HepG2 (cell line): Measurements from ENCODE around the gene CDC123. TPM values are rescaled to one million over a fixed set of nuclear protein-coding genes. Genes with fewer than 3 reads are reported as not detected.

Experiments
- ATAC-seq: fragments of 200-7000 bp; cut with Tn5 transposase; 3 replicates; pipeline ENCODE4 v1.9.1; 2020; ENCODE audit warnings: mild to moderate bottlenecking, moderate library complexity
- BruUV-seq: library from RNA; stranded (reverse); fragments of 400-500 nt; replicated peaks from 2 replicates; lab custom pipeline; 2021; lab: Mats Ljungman, UMichigan
- CTCF ChIA-PET: fragments of 300-600 bp; formaldehyde crosslinking; extraction: SDS; loops from one replicate; lab custom pipeline; 2021; ENCODE audit warnings: low total read pairs, inconsistent platforms, low intra/inter-chr PET ratio; lab: Yijun Ruan, JAX
- POLR2A ChIA-PET: fragments of 350-600 bp; sonication (Branson Sonifier 250); formaldehyde crosslinking; loops from one replicate; lab custom pipeline; 2020; ENCODE audit warnings: antibody characterized with exemption, inconsistent platforms; lab: Yijun Ruan, JAX
- DNase-seq: peaks from one replicate; pipeline ENCODE4 v3.0.0-alpha.2; 2015; ENCODE audit warnings: low spot score
- FAIRE-seq: peaks from 3 replicates; lab custom pipeline; 2011; peaks lifted over from hg19 to GRCh38; lab: Jason Lieb, UNC
- H2AFZ ChIP-seq: one replicate; pipeline ENCODE4 v1.6.1; 2011; ENCODE audit warnings: low read length, inconsistent platforms
- H3K27ac ChIP-seq: fragments of 300-600 bp; 3 replicates; pipeline ENCODE4 v1.8.0; 2011; ENCODE audit warnings: mixed run types, mild to moderate bottlenecking, mixed read lengths, low read length, inconsistent platforms; ENCODE audit not compliant: insufficient read depth; ENCODE audit errors: extremely low read length
- H3K27me3 ChIP-seq, 2 experiments: fragments of 200-600 bp in 1 of 2; 2 replicates in 1 of 2; 3 replicates in 1 of 2; pipeline versions ENCODE4 v1.6.0 to v1.8.0; 2011; ENCODE audit warnings: low read length in 2 of 2, mild to moderate bottlenecking in 2 of 2, moderate library complexity in 2 of 2, inconsistent platforms in 1 of 2; ENCODE audit not compliant: insufficient read depth in 2 of 2, control insufficient read depth in 1 of 2
- H3K36me3 ChIP-seq, 2 experiments: fragments of 200-600 bp in 1 of 2; replicated peaks in 1 of 2; 2 replicates in 1 of 2; 3 replicates in 1 of 2; pipeline versions ENCODE4 v1.5.1 to v1.8.0; 2011; ENCODE audit warnings: low read length in 2 of 2, inconsistent platforms in 1 of 2; ENCODE audit not compliant: insufficient read depth in 2 of 2, control insufficient read depth in 1 of 2
- H3K4me1 ChIP-seq: 2 replicates; pipeline ENCODE4 v1.5.1; 2012; ENCODE audit warnings: low read length, inconsistent platforms; ENCODE audit not compliant: insufficient read depth
- H3K4me2 ChIP-seq: 2 replicates; pipeline ENCODE4 v1.6.0; 2011; ENCODE audit warnings: low read depth, low read length, inconsistent platforms
- H3K4me3 ChIP-seq, 3 experiments: fragments of 200-600 bp in 1 of 3; sonication (generic), shearing (Covaris generic) in 1 of 3; replicated peaks in 1 of 3; 2 replicates each; pipeline ENCODE4 v1.5.1; 2011 to 2016; ENCODE audit warnings: low read length in 3 of 3, inconsistent platforms in 2 of 3, low read depth in 2 of 3, mild to moderate bottlenecking in 2 of 3, control low read depth in 1 of 3, mixed read lengths in 1 of 3; ENCODE audit not compliant: insufficient read depth in 1 of 3
- H3K79me2 ChIP-seq: one replicate; pipeline ENCODE4 v1.6.1; 2011; ENCODE audit warnings: low read length, inconsistent platforms; ENCODE audit not compliant: insufficient read depth
- H3K9ac ChIP-seq: 2 replicates; pipeline ENCODE4 v1.6.0; 2011; ENCODE audit warnings: mild to moderate bottlenecking, low read depth, low read length, inconsistent platforms; ENCODE audit not compliant: insufficient read depth
- H3K9me3 ChIP-seq: 2 replicates; pipeline ENCODE4 v1.5.1; 2012; ENCODE audit warnings: mild to moderate bottlenecking, low read length
- H4K20me1 ChIP-seq: 2 replicates; pipeline ENCODE4 v1.6.0; 2011; ENCODE audit warnings: inconsistent platforms, mild to moderate bottlenecking, low read length, moderate library complexity; ENCODE audit not compliant: insufficient read depth
- ASH2L ChIP-seq: fragments of 300-600, 200-600 bp; sonication (generic); IDR thresholded peaks from 2 replicates; pipeline ENCODE4 v1.7.0; 2017; ENCODE audit warnings: low read depth, mild to moderate bottlenecking, moderate library complexity, mixed read lengths, low read length; ENCODE audit not compliant: insufficient read length
- ATF7 ChIP-seq, 2 experiments: fragments of 450-650 bp in 1 of 2; sonication (generic) in 1 of 2; formaldehyde crosslinking in 1 of 2; IDR thresholded peaks; 2 replicates each; pipeline versions ENCODE4 v1.4.0 to v1.6.1; 2016 to 2020; ENCODE audit warnings: antibody characterized with exemption in 1 of 2, mild to moderate bottlenecking in 1 of 2, missing genetic modification reagents in 1 of 2
- DPF2 ChIP-seq: sonication (generic); formaldehyde crosslinking; IDR thresholded peaks from 2 replicates; pipeline ENCODE4 v1.4.0; 2020; ENCODE audit warnings: mild to moderate bottlenecking, low read depth, missing genetic modification reagents, borderline replicate concordance
- HES4 ChIP-seq: sonication (generic); formaldehyde crosslinking; IDR thresholded peaks from 2 replicates; pipeline ENCODE4 v1.9.0; 2021; ENCODE audit warnings: mild to moderate bottlenecking, missing genetic modification reagents, borderline replicate concordance
- HOXA3 ChIP-seq: sonication (generic); formaldehyde crosslinking; IDR thresholded peaks from 2 replicates; pipeline ENCODE4 v1.5.0; 2020; ENCODE audit warnings: missing genetic modification reagents
- JARID2 ChIP-seq: sonication (generic); formaldehyde crosslinking; IDR thresholded peaks from 2 replicates; pipeline ENCODE4 v1.8.1; 2023; ENCODE audit warnings: missing genetic modification reagents, inconsistent platforms; ENCODE audit not compliant: insufficient replicate concordance
- KAT8 ChIP-seq: IDR thresholded peaks from 2 replicates; pipeline ENCODE4 v1.6.1; 2016; ENCODE audit warnings: missing genetic modification reagents, missing compliant biosample characterization
- KDM5A ChIP-seq: fragments of 200-600 bp; sonication (generic); IDR thresholded peaks from 2 replicates; pipeline ENCODE4 v1.7.0; 2018; ENCODE audit warnings: antibody characterized with exemption, mild to moderate bottlenecking, low read length, borderline replicate concordance
- MXD1 ChIP-seq: sonication (generic); formaldehyde crosslinking; IDR thresholded peaks from 2 replicates; pipeline ENCODE4 v1.4.0; 2020; ENCODE audit warnings: mild to moderate bottlenecking, missing genetic modification reagents
- NR1H2 ChIP-seq: sonication (generic); formaldehyde crosslinking; IDR thresholded peaks from 2 replicates; pipeline ENCODE4 v1.8.1; 2022; ENCODE audit warnings: low read depth, missing genetic modification reagents, borderline replicate concordance
- PAWR ChIP-seq: sonication (generic); formaldehyde crosslinking; IDR thresholded peaks from 2 replicates; pipeline ENCODE4 v1.4.0; 2020; ENCODE audit warnings: missing genetic modification reagents, mild to moderate bottlenecking, borderline replicate concordance
- SMAD1 ChIP-seq: sonication (generic); formaldehyde crosslinking; IDR thresholded peaks from 2 replicates; pipeline ENCODE4 v1.4.0; 2020; ENCODE audit warnings: missing genetic modification reagents, low read depth, mild to moderate bottlenecking, borderline replicate concordance
- TBL1XR1 ChIP-seq: fragments of 150-350 bp; IDR thresholded peaks from 2 replicates; pipeline ENCODE4 v1.6.1; 2014; ENCODE audit warnings: borderline replicate concordance, low read length; ENCODE audit not compliant: partially characterized antibody
- ZNF12 ChIP-seq: sonication (generic); formaldehyde crosslinking; IDR thresholded peaks from 2 replicates; pipeline ENCODE4 v1.5.0; 2020; ENCODE audit warnings: missing genetic modification reagents
- ZNF749 ChIP-seq: sonication (generic); formaldehyde crosslinking; IDR thresholded peaks from 2 replicates; pipeline ENCODE4 v1.8.0; 2022; ENCODE audit warnings: mild to moderate bottlenecking, missing genetic modification reagents, moderate library complexity, borderline replicate concordance
- ZNF772 ChIP-seq: sonication (generic); formaldehyde crosslinking; IDR thresholded peaks from 2 replicates; pipeline ENCODE4 v1.5.0; 2020; ENCODE audit warnings: mild to moderate bottlenecking, missing genetic modification reagents
- ZSCAN22 ChIP-seq: sonication (generic); formaldehyde crosslinking; IDR thresholded peaks from 2 replicates; pipeline ENCODE4 v1.4.0; 2020; ENCODE audit warnings: mild to moderate bottlenecking, missing genetic modification reagents
- ZZZ3 ChIP-seq: sonication (generic); formaldehyde crosslinking; IDR thresholded peaks from 2 replicates; pipeline ENCODE4 v1.4.0; 2020; ENCODE audit warnings: missing genetic modification reagents, mild to moderate bottlenecking, borderline replicate concordance
- WGBS: methylation state at CpG from one replicate; pipeline ENCODE4 v1.1.6; 2017; ENCODE audit warnings: low lambda C conversion rate; 5-methylcytosine and 5-hydroxymethylcytosine counted together
- in situ Hi-C: cut with HindIII; loops from 2 replicates; pipeline ENCODE4 v1.10.0; 2017; ENCODE audit warnings: low pct_unique_long_range_greater_than_20kb; ENCODE audit not compliant: extremely low pct_ligation_motif_present
- intact Hi-C: fragments of 100-400 bp; cut with micrococcal nuclease; formaldehyde crosslinking; loops from one replicate; pipeline ENCODE4 v1.10.0; 2022; ENCODE audit not compliant: unreplicated experiment
- polyA plus RNA-seq, 8 experiments: library from polyadenylated mRNA; depleted of rRNA in 3 of 8; stranded (reverse) in 7 of 8; unstranded in 1 of 8; fragments of >200 nt; fragmentation: Illumina TruSeq in 4 of 8; extraction: Trizol in 4 of 8; gene quantifications; 2 replicates each; pipeline versions ENCODE4 v1.2.1 to v1.2.3, GENCODE V29; 2011 to 2016; ENCODE audit warnings: low read depth in 4 of 8, missing spikeins in 1 of 8, mixed read lengths in 1 of 8; ENCODE audit not compliant: insufficient read depth in 1 of 8
- total RNA-seq, 5 experiments: library from RNA; depleted of rRNA; stranded (reverse); fragments of >200 nt; fragmentation: Illumina TruSeq; extraction: Trizol; gene quantifications; 2 replicates each; pipeline ENCODE4 v1.2.3, GENCODE V29; 2016; ENCODE audit warnings: low read depth in 1 of 5
- TF ChIP-seq, protein P1 (sequence below): fragments of 450-650 bp; IDR thresholded peaks from 2 replicates; pipeline ENCODE4 v1.6.1; 2017
- TF ChIP-seq, protein P2 (sequence below): sonication (generic); formaldehyde crosslinking; IDR thresholded peaks from 2 replicates; pipeline ENCODE4 v1.4.0; 2020; ENCODE audit warnings: missing genetic modification reagents, borderline replicate concordance

The CDC123 gene
- total and polyA plus RNA-seq, 2 of the 13 experiments (the other 11 are each of a cell fraction or from before 2014, with no cell fraction given), result 63.3 to 153 TPM

DNA sequence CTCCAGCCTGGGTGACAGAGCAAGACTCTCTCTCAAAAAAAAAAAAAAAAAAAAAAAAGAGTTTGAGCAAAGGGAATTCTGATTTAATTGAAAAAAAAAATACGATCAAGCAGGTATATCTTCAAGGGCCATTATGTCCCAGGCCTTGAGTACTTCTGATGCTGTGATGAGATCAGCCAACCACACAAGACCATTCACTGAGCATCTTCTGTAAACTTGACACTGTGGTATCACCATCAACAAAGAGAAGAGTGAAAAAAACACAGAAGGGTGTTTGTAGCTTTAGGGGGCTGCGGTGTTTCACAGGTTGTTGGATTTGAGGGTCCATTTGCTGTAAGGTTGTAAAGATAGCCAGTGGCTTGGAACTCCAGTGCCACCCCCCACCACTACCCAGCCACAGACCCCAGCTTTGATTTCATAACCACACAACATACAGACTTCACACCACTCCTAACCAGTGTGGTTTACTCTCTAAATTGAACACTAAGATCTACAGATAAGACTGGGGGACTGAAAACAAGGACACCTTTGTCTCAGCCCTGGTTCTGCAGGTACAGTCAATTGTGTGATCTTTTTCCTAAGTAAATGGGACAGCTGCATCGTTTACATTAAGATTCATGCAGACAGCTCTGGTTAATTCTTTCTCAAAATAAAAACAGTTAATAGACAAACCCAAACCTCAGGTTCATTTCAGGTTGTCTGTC is 66.4 kb downstream of the CDC123 start:
- 27% methylated on average over 3 of the region's 3 CpGs for WGBS
- CTCF ChIA-PET, result interaction anchor here (0.8 kb wide), 1 partner anchor 394 kb away, joined by 3 read pairs; no protein-coding TSS in a partner anchor
- POLR2A ChIA-PET, result interaction anchor here (1.0 kb wide), 1 partner anchor 394 kb away, joined by 3 read pairs; no protein-coding TSS in a partner anchor
- Histone ChIP-seq H4K20me1 (no peaks in the 10 kb centered on the region), H3K27me3 (no peaks in the 10 kb centered on the region; a peak in 1 of 5 replicates), H3K4me3 (no peak overlapping the region), H3K27ac (no peak overlapping the region), H3K36me3 (no peaks in the 10 kb centered on the region), H3K79me2 (no peaks in the 10 kb centered on the region), H3K9me3 (no peaks in the 10 kb centered on the region), H3K9ac (no peak overlapping the region), H2AFZ (no peak overlapping the region), H3K4me2 (no peak overlapping the region), H3K4me1 (peaks cover 34% of the 10 kb centered on the region)
- ATAC-seq (peak; percentile 92), DNase-seq (peak; percentile 89), FAIRE-seq (peak; percentile 92)
- intact Hi-C loops (no loop called here), in situ Hi-C loops (loop anchor here (10.0 kb wide), 1 partner anchor 392 kb away; no protein-coding TSS in a partner anchor)
- no TSS peak for BruUV-seq
- TF ChIP-seq KAT8 (CRISPR knock-in tag), result no peak
- no peak for TF ChIP-seq ASH2L
- no peak for TF ChIP-seq ZSCAN22 (CRISPR knock-in tag)
- TF ChIP-seq HOXA3, result no peak
- TF ChIP-seq MXD1 (CRISPR knock-in tag), result no peak
- TF ChIP-seq DPF2 (CRISPR knock-in tag), result peak; percentile 44; the same call in 1 of the 2 replicates
- TF ChIP-seq ZZZ3, result no peak
- TF ChIP-seq, protein P1, sequence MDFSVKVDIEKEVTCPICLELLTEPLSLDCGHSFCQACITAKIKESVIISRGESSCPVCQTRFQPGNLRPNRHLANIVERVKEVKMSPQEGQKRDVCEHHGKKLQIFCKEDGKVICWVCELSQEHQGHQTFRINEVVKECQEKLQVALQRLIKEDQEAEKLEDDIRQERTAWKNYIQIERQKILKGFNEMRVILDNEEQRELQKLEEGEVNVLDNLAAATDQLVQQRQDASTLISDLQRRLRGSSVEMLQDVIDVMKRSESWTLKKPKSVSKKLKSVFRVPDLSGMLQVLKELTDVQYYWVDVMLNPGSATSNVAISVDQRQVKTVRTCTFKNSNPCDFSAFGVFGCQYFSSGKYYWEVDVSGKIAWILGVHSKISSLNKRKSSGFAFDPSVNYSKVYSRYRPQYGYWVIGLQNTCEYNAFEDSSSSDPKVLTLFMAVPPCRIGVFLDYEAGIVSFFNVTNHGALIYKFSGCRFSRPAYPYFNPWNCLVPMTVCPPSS, result no peak
- TF ChIP-seq ZNF772 (CRISPR knock-in tag), result no peak
- no peak for TF ChIP-seq KDM5A
- TF ChIP-seq TBL1XR1, result no peak
- TF ChIP-seq JARID2, result no peak
- TF ChIP-seq, protein P2, sequence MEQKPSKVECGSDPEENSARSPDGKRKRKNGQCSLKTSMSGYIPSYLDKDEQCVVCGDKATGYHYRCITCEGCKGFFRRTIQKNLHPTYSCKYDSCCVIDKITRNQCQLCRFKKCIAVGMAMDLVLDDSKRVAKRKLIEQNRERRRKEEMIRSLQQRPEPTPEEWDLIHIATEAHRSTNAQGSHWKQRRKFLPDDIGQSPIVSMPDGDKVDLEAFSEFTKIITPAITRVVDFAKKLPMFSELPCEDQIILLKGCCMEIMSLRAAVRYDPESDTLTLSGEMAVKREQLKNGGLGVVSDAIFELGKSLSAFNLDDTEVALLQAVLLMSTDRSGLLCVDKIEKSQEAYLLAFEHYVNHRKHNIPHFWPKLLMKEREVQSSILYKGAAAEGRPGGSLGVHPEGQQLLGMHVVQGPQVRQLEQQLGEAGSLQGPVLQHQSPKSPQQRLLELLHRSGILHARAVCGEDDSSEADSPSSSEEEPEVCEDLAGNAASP (CRISPR knock-in tag), result peak; percentile 72; the same call in 1 of the 2 replicates
- no peak for TF ChIP-seq PAWR (CRISPR knock-in tag)
- no peak for TF ChIP-seq ATF7 (IDR thresholded peaks at IDR 0.05)
- no peak for TF ChIP-seq ATF7 (CRISPR knock-in tag; IDR thresholded peaks at IDR 0.05)
- TF ChIP-seq ZNF12 (CRISPR knock-in tag), result no peak
- TF ChIP-seq HES4 (CRISPR knock-in tag), result no peak
- TF ChIP-seq SMAD1, result no peak
- TF ChIP-seq ZNF749 (CRISPR knock-in tag), result no peak
- no peak for TF ChIP-seq NR1H2 (CRISPR knock-in tag)
